ENCODE data around the gene C2CD5. TPM values are rescaled to one million over a fixed set of nuclear protein-coding genes. Genes with fewer than 3 reads are reported as not detected.

Gene C2CD5
- total RNA-seq, 2 experiments from 2014 or later, result 52.6 to 52.7 TPM

DNA sequence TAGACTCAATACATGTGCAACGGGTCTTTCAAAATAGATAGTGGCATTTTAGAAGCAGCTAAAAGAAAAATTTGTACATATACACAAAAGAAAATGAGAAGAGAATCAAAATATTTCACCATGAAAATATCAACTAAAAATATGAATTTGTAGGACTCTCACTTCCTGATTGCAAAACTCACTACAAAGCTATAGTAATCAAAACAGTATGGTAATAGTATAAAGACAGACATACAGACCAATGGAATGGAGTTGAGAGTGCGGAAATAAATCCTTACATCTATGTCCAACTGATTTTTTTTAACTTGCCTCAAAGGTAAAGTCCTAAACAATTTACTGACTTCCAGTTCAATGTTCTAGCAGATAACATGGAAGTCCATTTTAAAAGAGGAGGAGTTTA, 13.1 kb downstream of the C2CD5 start:
- peaks cover 42% of the 10 kb centered on the region for H3K36me3 Mint-ChIP-seq (ENCODE audit: low read depth)
- peaks cover 13% of the 10 kb centered on the region for H3K4me1 Mint-ChIP-seq
- no peak overlapping the region for H3K4me3 Mint-ChIP-seq
- POLR2A ChIA-PET, result interaction anchor here (2.5 to 3.7 kb wide), 2 partner anchors 13 to 94 kb away, joined by 10 to 24 read pairs; partner anchors contain the start of genes C2CD5 and ETNK1
- DNase-seq, result no peak
- no peaks in the 10 kb centered on the region for H3K27me3 Mint-ChIP-seq
- CTCF ChIA-PET, result interaction anchor here (0.8 to 2.0 kb wide), 5 partner anchors 11 to 140 kb away, joined by 3 to 8 read pairs (median 4); partner anchors contain the start of gene C2CD5
- no peaks in the 10 kb centered on the region for H3K9me3 Mint-ChIP-seq
- H3K27ac Mint-ChIP-seq, result no peak overlapping the region

DNA sequence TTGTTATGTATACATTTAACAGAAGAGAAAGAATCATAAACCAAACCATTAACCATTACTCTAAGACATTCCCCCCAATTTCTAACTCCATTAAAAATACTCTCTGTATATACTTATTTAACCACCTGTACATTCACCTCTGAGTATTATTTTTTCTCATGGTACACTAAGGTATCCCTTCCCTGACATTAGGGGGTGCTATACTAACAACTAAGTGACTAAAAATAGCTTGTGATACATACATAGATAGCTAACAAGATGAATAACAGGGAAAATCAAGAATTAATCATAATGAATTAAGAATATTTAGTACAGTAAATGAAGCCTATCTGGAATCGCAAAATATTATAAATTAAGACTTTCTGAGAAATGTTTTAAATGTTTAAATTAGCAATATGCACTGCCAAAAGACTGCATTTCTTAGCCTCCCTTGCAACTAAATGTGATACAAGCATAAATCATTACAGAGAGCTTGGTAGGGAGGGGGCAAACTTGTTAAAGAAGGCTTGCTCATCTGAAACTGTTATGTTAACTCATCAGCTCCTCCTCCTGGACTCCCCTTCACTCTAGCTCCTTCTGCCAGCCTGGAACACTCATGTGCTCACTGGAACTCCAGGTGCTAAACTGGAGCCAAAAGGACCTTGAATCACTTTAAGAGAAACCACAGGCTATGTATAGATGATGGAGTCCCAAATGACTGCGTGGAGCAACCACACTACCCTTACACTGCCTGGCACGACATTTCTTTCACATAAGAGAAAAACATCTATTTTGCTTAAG, 14.9 kb downstream of the C2CD5 start:
- no peak overlapping the region for H3K27ac Mint-ChIP-seq
- H3K4me3 Mint-ChIP-seq, result no peak overlapping the region
- no peak for DNase-seq
- peaks cover 3% of the 10 kb centered on the region for H3K4me1 Mint-ChIP-seq
- CTCF ChIA-PET, result interaction anchor here (0.7 to 1.6 kb wide), 14 partner anchors 11 to 144 kb away, joined by 3 to 12 read pairs (median 4); partner anchors contain the start of genes C2CD5 and ETNK1
- POLR2A ChIA-PET, result interaction anchor here (1.0 to 3.7 kb wide), 2 partner anchors 10 to 15 kb away, joined by 3 to 24 read pairs; partner anchors contain the start of gene C2CD5
- no peaks in the 10 kb centered on the region for H3K27me3 Mint-ChIP-seq
- H3K36me3 Mint-ChIP-seq (ENCODE audit: low read depth), result peaks cover 38% of the 10 kb centered on the region
- no peaks in the 10 kb centered on the region for H3K9me3 Mint-ChIP-seq

DNA sequence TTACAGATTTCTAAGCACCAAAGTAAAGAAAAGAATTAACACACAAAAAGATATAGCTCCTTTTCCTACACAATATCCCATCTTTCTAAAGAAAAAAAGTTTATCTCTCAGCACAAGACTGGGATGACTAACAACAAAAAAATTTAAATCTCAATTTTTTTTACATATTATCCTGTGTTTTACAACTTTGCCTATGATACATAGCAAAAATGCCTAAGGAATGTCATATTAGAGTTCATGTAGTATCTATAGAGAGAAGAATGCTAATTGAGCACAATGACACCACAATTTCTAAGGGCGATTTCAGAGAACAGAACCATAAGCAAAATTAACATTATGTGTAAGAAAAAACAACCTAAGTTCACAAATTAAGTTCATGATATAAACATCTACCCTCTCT, 16.3 kb downstream of the C2CD5 start:
- CTCF ChIA-PET, result interaction anchor here (1.2 to 1.3 kb wide), 2 partner anchors 29 to 33 kb away, joined by 3 read pairs; no protein-coding TSS in a partner anchor
- Mint-ChIP-seq H3K27ac (no peak overlapping the region), H3K4me3 (no peak overlapping the region), H3K27me3 (no peaks in the 10 kb centered on the region), H3K9me3 (no peaks in the 10 kb centered on the region), H3K36me3 (ENCODE audit: low read depth) (peaks cover 41% of the 10 kb centered on the region), H3K4me1 (peaks cover 3% of the 10 kb centered on the region)
- POLR2A ChIA-PET, result interaction anchor here (3.7 kb wide), 1 partner anchor 16 kb away, joined by 24 read pairs; the partner anchor contains the start of gene C2CD5
- DNase-seq, result no peak

DNA sequence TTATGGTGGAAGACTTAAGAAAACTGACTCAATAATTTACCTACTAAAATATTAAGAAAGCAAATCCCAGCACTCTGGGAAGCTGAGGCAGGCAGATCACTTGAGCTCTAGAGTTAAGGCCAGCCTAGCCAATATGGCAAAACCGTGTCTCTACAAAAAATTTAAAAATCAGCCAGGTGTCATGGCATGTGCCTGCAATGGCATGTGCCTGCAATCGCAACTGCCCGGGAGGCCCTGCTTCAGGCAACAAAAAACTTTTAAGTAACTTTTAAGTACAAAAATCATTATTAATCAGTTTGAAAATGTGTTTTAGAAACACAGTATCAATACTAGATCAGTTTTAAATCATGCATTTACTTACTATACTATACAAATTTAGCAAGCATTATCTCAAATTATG, 17.5 kb downstream of the C2CD5 start:
- Mint-ChIP-seq H3K9me3 (no peaks in the 10 kb centered on the region), H3K27ac (no peak overlapping the region), H3K4me3 (no peak overlapping the region), H3K36me3 (ENCODE audit: low read depth) (peaks cover 39% of the 10 kb centered on the region), H3K4me1 (peaks cover 3% of the 10 kb centered on the region), H3K27me3 (no peaks in the 10 kb centered on the region)
- ChIA-PET POLR2A (interaction anchor here (1.8 kb wide), 1 partner anchor 18 kb away, joined by 7 read pairs; the partner anchor contains the start of gene C2CD5), CTCF (interaction anchor here (1.3 kb wide), 1 partner anchor 28 kb away, joined by 3 read pairs; no protein-coding TSS in a partner anchor)
- DNase-seq, result no peak

DNA sequence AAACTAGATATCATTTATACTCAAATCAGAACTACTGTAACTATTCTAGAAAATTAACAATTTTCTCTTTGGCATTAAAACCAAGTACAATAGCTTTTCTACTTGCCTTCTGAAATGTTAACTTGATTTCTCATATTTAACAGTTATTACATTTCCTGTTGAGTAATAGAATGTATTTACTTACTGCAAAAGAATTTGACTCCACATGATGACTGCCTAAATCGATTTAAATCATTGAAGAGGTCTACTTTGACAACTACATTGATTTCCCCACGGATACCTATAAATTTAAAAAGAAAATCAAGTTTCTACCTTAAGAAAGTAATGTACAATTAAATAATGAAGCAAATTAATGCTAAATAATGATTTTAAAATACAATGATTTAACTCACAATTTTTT, 18.9 kb downstream of the C2CD5 start:
- peaks cover 3% of the 10 kb centered on the region for H3K4me1 Mint-ChIP-seq
- H3K36me3 Mint-ChIP-seq (ENCODE audit: low read depth), result peaks cover 31% of the 10 kb centered on the region
- ChIA-PET CTCF (no interaction called here), POLR2A (interaction anchor here (1.2 to 1.8 kb wide), 2 partner anchors 19 kb away, joined by 3 to 7 read pairs; partner anchors contain the start of gene C2CD5)
- no peak overlapping the region for H3K4me3 Mint-ChIP-seq
- no peak overlapping the region for H3K27ac Mint-ChIP-seq
- no peaks in the 10 kb centered on the region for H3K27me3 Mint-ChIP-seq
- no peaks in the 10 kb centered on the region for H3K9me3 Mint-ChIP-seq
- DNase-seq, result no peak

DNA sequence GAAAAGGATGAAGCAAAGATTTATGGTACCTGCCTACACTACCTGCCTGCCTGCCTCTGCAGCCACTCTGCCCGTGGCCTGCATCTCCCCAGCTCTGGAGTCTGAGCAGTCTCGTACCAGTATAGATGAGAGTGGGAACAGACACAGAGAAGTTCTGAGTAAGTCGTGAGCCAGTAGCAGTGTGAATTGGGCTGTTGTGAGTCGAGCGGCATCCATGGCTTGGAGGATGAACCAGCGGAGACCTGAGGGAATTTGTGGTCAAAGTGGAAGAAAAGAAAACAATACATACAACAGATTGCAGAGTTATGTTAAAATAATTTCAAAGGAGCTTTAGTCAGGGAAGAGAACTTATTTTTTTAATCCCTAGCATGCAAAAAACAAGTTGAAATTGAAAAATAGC, 25.3 kb downstream of the C2CD5 start:
- POLR2A ChIA-PET, result interaction anchor here (1.2 kb wide), 1 partner anchor 26 kb away, joined by 3 read pairs; the partner anchor contains the start of gene C2CD5
- H3K27ac Mint-ChIP-seq, result no peak overlapping the region
- no peaks in the 10 kb centered on the region for H3K4me1 Mint-ChIP-seq

DNA sequence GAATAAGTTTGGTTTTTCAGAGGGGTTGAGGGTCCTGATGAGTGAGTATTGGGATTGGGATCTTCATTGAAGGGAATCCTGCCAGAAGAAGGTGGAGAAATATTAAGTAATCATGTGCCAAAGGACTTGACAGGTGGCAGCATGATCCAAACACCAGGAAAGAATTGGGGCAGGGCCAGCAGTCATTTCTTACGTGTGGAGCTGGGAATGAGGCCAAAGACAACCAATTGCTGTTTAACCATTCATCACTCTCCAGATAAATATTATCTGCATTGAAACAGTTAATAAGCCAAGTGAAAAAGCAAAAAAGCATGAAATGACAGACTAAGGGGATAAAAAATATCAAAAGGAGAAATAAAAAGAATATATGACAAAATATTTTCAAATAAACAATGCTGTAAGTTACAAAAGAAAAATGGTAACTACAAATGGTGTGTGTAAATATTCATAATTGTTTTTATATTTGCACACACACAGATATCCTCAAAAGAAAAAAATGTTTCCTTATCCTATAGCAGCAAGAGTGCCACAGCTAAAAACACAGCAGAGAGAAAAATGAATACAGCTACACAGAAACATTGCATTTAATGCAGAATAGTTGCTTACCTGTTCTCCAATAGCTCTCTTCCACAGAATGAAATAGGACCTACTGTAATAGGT, 26.2 kb downstream of the C2CD5 start:
- ChIA-PET POLR2A (interaction anchor here (1.2 kb wide), 1 partner anchor 27 kb away, joined by 3 read pairs; the partner anchor contains the start of gene C2CD5), CTCF (interaction anchor here (0.9 to 1.3 kb wide), 2 partner anchors 11 to 48 kb away, joined by 3 to 4 read pairs; no protein-coding TSS in a partner anchor)
- no peaks in the 10 kb centered on the region for H3K27me3 Mint-ChIP-seq
- H3K27ac Mint-ChIP-seq, result no peak overlapping the region
- H3K4me1 Mint-ChIP-seq, result no peaks in the 10 kb centered on the region
- no peak overlapping the region for H3K4me3 Mint-ChIP-seq
- peaks cover 28% of the 10 kb centered on the region for H3K36me3 Mint-ChIP-seq (ENCODE audit: low read depth)
- no peaks in the 10 kb centered on the region for H3K9me3 Mint-ChIP-seq
- no peak for DNase-seq

More for the DNA sequence above, 25.3 kb downstream of the C2CD5 start:
- Mint-ChIP-seq H3K9me3 (no peaks in the 10 kb centered on the region), H3K36me3 (ENCODE audit: low read depth) (peaks cover 29% of the 10 kb centered on the region), H3K27me3 (no peaks in the 10 kb centered on the region), H3K4me3 (no peak overlapping the region)
- CTCF ChIA-PET, result interaction anchor here (0.9 to 1.3 kb wide), 2 partner anchors 11 to 49 kb away, joined by 3 to 4 read pairs; no protein-coding TSS in a partner anchor
- no peak for DNase-seq

DNA sequence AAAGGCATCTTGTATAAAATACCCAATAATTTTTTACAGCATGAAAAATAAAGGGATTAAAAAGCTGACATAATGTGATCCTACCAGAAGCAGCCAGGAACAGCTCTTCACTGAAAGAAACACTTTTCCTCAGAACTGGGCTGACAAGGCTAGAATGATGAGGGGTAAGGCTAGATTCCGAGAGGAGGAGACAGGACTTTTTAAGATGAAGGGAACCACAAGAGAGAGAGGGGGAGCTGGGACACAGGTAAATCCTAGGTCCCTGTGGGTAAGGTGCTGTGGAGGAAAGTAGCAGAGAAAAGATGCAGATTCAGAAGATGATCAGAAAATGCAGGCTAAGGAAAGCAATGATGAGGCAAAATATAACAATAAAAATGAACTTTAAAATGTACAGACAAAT, 29.5 kb downstream of the C2CD5 start:
- Mint-ChIP-seq H3K4me3 (no peak overlapping the region), H3K27ac (no peak overlapping the region), H3K4me1 (no peaks in the 10 kb centered on the region), H3K27me3 (no peaks in the 10 kb centered on the region), H3K9me3 (no peaks in the 10 kb centered on the region), H3K36me3 (ENCODE audit: low read depth) (peaks cover 26% of the 10 kb centered on the region)
- ChIA-PET POLR2A (no interaction called here), CTCF (no interaction called here)
- DNase-seq, result no peak

DNA sequence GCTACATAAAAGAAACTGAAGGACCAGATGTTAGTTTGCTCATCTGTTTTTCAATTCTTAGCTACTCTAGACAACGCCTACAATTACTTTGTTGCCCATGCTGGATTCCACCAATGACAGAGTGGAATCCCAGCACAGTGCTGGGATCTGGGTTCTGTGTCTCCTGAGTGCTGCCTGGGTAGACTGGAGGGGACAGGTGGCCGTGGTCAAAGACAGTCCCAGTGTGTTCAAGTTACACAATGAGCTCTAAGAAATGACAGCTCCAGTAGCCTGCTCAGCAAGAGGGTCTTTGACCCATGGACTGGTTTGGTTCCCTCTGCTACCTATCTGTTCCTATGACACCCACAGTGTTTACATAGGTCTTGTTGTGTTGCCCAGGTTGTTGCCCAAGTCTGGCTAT, 38.5 kb downstream of the C2CD5 start:
- Mint-ChIP-seq H3K27ac (no peak overlapping the region), H3K4me3 (no peak overlapping the region), H3K9me3 (no peaks in the 10 kb centered on the region), H3K36me3 (ENCODE audit: low read depth) (peaks cover 20% of the 10 kb centered on the region), H3K27me3 (no peaks in the 10 kb centered on the region), H3K4me1 (no peaks in the 10 kb centered on the region)
- DNase-seq, result no peak
- ChIA-PET CTCF (interaction anchor here (1.1 kb wide), 2 partner anchors 48 to 165 kb away, joined by 4 to 5 read pairs; no protein-coding TSS in a partner anchor), POLR2A (no interaction called here)

DNA sequence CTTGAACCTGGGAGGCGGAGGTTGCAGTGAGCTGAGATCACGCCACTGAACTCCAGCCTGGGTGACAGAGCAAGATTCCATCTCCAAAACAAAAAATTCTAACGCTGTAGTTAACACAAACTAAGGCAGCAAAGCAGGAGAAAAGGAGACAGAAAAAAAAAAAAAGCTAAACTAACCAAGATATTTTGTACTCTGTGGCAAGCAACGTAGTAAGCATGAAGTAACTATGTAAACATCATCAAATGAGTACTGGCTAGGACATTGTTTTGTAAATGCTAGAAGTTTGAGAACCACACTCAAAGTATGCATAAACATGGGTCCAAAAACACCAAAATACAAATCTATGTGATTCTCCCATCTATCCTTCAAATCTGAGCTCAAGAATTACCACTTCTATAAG, 44.2 kb downstream of the C2CD5 start:
- H3K9me3 Mint-ChIP-seq, result no peaks in the 10 kb centered on the region
- ChIA-PET POLR2A (no interaction called here), CTCF (no interaction called here)
- H3K4me3 Mint-ChIP-seq, result no peak overlapping the region
- no peak for DNase-seq
- peaks cover 23% of the 10 kb centered on the region for H3K36me3 Mint-ChIP-seq (ENCODE audit: low read depth)
- H3K27me3 Mint-ChIP-seq, result no peaks in the 10 kb centered on the region
- H3K27ac Mint-ChIP-seq, result no peak overlapping the region
- no peaks in the 10 kb centered on the region for H3K4me1 Mint-ChIP-seq

DNA sequence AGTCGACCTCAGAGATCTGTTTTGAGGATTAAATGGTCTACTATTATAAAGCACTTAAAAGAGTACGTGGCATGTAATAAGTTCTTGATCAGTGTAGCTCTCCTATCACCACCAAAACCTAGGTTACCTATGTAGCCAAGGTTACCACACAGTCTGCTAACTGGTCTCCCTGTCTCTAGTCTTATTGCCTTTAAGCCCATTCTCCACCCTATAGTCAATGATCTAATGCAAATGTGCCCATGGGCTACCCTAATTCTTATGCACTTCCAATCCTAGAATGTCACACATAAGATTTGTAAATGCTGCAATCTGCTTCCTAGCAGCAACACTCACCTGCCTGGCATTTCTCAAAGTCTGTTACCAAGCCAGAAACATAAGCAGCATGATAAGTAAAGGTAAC, 44.9 kb downstream of the C2CD5 start:
- Mint-ChIP-seq H3K36me3 (ENCODE audit: low read depth) (peaks cover 19% of the 10 kb centered on the region), H3K4me1 (no peaks in the 10 kb centered on the region), H3K27me3 (no peaks in the 10 kb centered on the region), H3K4me3 (no peak overlapping the region), H3K9me3 (no peaks in the 10 kb centered on the region), H3K27ac (no peak overlapping the region)
- ChIA-PET CTCF (no interaction called here), POLR2A (no interaction called here)
- no peak for DNase-seq

DNA sequence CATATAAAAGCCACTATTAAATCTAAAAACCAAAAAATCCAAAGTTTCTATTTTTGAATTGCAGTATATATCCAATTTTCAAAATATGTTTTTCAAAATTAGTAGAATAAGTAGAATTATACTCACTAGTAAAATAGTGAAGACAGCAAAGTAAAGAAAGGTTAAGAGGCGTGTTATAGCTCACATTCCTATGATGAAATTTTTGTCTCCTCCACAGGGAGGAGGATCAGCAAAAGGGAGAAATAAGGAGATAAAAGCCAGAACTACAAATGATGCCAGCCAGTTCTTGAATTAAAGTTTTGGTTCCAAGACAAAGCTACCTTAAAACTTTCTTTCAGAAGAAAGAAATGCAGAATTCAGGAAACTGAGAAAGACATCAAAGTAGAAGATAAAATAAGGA, 50.0 kb downstream of the C2CD5 start:
- DNase-seq, result no peak
- no peaks in the 10 kb centered on the region for H3K9me3 Mint-ChIP-seq
- H3K4me3 Mint-ChIP-seq, result no peak overlapping the region
- H3K27ac Mint-ChIP-seq, result no peak overlapping the region
- CTCF ChIA-PET, result no interaction called here
- no peaks in the 10 kb centered on the region for H3K4me1 Mint-ChIP-seq
- peaks cover 36% of the 10 kb centered on the region for H3K36me3 Mint-ChIP-seq (ENCODE audit: low read depth)
- POLR2A ChIA-PET, result no interaction called here
- H3K27me3 Mint-ChIP-seq, result no peaks in the 10 kb centered on the region

DNA sequence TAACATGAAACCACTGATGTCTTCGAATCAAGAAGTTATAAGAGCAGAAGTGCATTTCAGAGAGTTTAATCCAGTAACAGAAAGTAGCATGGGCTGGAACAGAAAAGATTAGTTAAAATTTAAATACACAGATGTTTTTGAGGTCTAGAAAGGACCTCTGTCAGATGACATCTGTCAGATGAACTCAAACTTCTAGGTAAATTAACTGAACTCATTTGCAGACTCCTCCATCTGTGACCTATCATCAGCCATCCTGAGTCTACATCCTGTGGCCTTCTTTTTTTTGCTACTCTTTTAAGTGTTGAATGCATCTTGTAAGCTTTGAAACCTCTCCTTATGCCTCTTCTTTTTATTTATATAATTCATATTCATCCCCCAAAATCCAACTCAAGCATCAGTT, 53.3 kb downstream of the C2CD5 start:
- Mint-ChIP-seq H3K27me3 (no peaks in the 10 kb centered on the region), H3K36me3 (ENCODE audit: low read depth) (peaks cover 44% of the 10 kb centered on the region), H3K9me3 (peaks cover 2% of the 10 kb centered on the region), H3K4me1 (no peaks in the 10 kb centered on the region), H3K27ac (no peak overlapping the region), H3K4me3 (no peak overlapping the region)
- CTCF ChIA-PET, result no interaction called here
- no peak for DNase-seq
- POLR2A ChIA-PET, result no interaction called here

Measured in activated CD4-positive, alpha-beta memory T cell treated with anti-CD3 and anti-CD28 coated beads, Interleukin-2, amount 10 ng/mL, durations not matched to agents 7 days and 5 days (primary cell).